ENCODE measurements around the gene NR4A3. TPM values are rescaled to one million over a fixed set of nuclear protein-coding genes. Genes with fewer than 3 reads are reported as not detected.

Gene NR4A3
- polyA plus RNA-seq, 1 of the 3 experiments (the other 2 are of a cell fraction) = 1.3 TPM

GRCh38 chr9:99803694-99804093, 18.0 kb upstream of the NR4A3 start:
- H3K4me2 ChIP-seq = no peak overlapping the region
- H4K20me1 ChIP-seq (ENCODE audit: insufficient read depth) = no peaks in the 10 kb centered on the region
- H3K79me2 ChIP-seq (ENCODE audit: insufficient read depth) = no peaks in the 10 kb centered on the region
- H2AFZ ChIP-seq (ENCODE audit: low read depth) = no peak overlapping the region
- no peak overlapping the region for H3K9ac ChIP-seq
- no peaks in the 10 kb centered on the region for H3K27me3 ChIP-seq (ENCODE audit: insufficient read depth)
- WGBS (ENCODE audit: low lambda C conversion rate) = 100% methylated on average over 2 of the region's 2 CpGs
- no peak for DNase-seq
- no peak overlapping the region for H3K4me3 ChIP-seq (ENCODE audit: low read depth in 2 of 2, low read length in 1 of 2)
- H3F3A ChIP-seq (replicated peaks; ENCODE audit: insufficient read depth) = peaks cover 6% of the 10 kb centered on the region
- no peak overlapping the region for H3K27ac ChIP-seq (ENCODE audit: low read depth in 2 of 2, low read length in 1 of 2)
- CTCF ChIA-PET = no interaction called here
- no peaks in the 10 kb centered on the region; the same call in 1 of the 2 replicates for H3K9me2 ChIP-seq
- TF ChIP-seq FOXJ3 (CRISPR knock-in tag; IDR thresholded peaks at IDR 0.05) (no peak), NFIC (IDR thresholded peaks at IDR 0.05; ENCODE audit: borderline replicate concordance) (no peak), NRF1 (IDR thresholded peaks at IDR 0.05; ENCODE audit: low read depth, low read length) (no peak), FOSL2 (IDR thresholded peaks at IDR 0.05; ENCODE audit: borderline replicate concordance, low read depth) (no peak), SMC3 (IDR thresholded peaks at IDR 0.05; ENCODE audit: low read depth, low read length) (no peak), GABPA (IDR thresholded peaks at IDR 0.05; ENCODE audit: low read depth) (no peak), POLR2AphosphoS5 (IDR thresholded peaks at IDR 0.05; ENCODE audit: low read depth, low read length) (no peak), CHD2 (IDR thresholded peaks at IDR 0.05; ENCODE audit: low read length, partially characterized antibody) (no peak), FOXM1 (IDR thresholded peaks at IDR 0.05; ENCODE audit: low read depth) (no peak), MEF2A (IDR thresholded peaks at IDR 0.05; ENCODE audit: borderline replicate concordance, low read depth) (no peak), TEAD4 (IDR thresholded peaks at IDR 0.05; ENCODE audit: borderline replicate concordance, insufficient read depth) (no peak)
- TF ChIP-seq, protein P1, sequence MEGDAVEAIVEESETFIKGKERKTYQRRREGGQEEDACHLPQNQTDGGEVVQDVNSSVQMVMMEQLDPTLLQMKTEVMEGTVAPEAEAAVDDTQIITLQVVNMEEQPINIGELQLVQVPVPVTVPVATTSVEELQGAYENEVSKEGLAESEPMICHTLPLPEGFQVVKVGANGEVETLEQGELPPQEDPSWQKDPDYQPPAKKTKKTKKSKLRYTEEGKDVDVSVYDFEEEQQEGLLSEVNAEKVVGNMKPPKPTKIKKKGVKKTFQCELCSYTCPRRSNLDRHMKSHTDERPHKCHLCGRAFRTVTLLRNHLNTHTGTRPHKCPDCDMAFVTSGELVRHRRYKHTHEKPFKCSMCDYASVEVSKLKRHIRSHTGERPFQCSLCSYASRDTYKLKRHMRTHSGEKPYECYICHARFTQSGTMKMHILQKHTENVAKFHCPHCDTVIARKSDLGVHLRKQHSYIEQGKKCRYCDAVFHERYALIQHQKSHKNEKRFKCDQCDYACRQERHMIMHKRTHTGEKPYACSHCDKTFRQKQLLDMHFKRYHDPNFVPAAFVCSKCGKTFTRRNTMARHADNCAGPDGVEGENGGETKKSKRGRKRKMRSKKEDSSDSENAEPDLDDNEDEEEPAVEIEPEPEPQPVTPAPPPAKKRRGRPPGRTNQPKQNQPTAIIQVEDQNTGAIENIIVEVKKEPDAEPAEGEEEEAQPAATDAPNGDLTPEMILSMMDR (IDR thresholded peaks at IDR 0.05) = no peak
- TF ChIP-seq, protein P2, sequence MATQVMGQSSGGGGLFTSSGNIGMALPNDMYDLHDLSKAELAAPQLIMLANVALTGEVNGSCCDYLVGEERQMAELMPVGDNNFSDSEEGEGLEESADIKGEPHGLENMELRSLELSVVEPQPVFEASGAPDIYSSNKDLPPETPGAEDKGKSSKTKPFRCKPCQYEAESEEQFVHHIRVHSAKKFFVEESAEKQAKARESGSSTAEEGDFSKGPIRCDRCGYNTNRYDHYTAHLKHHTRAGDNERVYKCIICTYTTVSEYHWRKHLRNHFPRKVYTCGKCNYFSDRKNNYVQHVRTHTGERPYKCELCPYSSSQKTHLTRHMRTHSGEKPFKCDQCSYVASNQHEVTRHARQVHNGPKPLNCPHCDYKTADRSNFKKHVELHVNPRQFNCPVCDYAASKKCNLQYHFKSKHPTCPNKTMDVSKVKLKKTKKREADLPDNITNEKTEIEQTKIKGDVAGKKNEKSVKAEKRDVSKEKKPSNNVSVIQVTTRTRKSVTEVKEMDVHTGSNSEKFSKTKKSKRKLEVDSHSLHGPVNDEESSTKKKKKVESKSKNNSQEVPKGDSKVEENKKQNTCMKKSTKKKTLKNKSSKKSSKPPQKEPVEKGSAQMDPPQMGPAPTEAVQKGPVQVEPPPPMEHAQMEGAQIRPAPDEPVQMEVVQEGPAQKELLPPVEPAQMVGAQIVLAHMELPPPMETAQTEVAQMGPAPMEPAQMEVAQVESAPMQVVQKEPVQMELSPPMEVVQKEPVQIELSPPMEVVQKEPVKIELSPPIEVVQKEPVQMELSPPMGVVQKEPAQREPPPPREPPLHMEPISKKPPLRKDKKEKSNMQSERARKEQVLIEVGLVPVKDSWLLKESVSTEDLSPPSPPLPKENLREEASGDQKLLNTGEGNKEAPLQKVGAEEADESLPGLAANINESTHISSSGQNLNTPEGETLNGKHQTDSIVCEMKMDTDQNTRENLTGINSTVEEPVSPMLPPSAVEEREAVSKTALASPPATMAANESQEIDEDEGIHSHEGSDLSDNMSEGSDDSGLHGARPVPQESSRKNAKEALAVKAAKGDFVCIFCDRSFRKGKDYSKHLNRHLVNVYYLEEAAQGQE (IDR thresholded peaks at IDR 0.05; ENCODE audit: low read depth, low read length) = no peak
- H3K36me3 ChIP-seq (replicated peaks in 1 of 2; ENCODE audit: control insufficient read depth in 1 of 2, insufficient read depth in 2 of 2, low read length in 1 of 2) = peaks cover 4 to 8% of the 10 kb centered on the region in 2 experiments
- no peaks in the 10 kb centered on the region for H3K4me1 ChIP-seq (ENCODE audit: control insufficient read depth in 1 of 2, insufficient read depth in 2 of 2, low read depth in 1 of 2, low read length in 1 of 2)
- POLR2A ChIA-PET = interaction anchor here (0.7 kb wide), 1 partner anchor 605 kb away, joined by 3 read pairs; no protein-coding TSS in a partner anchor
- no peaks in the 10 kb centered on the region for H3K9me3 ChIP-seq
